ENCODE measurements around the gene TNIK.
"Not testable (repeated sequence)": the region's sequence is repeated elsewhere in the genome, so short reads cannot be mapped to it uniquely, and the experiment has no call there.

The TNIK gene

GRCh38 chr3:171256445-171257250 is 203.6 kb downstream of the TNIK start:
- Mint-ChIP-seq H3K27me3 (ENCODE audit: low read depth) (no peaks in the 10 kb centered on the region), H3K27ac (peak overlapping the region; percentile 97), H3K36me3 (ENCODE audit: low read depth) (peaks cover 40% of the 10 kb centered on the region), H3K4me1 (ENCODE audit: low read depth) (peaks cover 84% of the 10 kb centered on the region), H3K4me3 (peak overlapping the region; percentile 75), H3K9me3 (no peaks in the 10 kb centered on the region)
- DNase-seq (ENCODE audit: low spot score): no peak

- peaks cover 40% of the 10 kb centered on the region for H3K36me3 Mint-ChIP-seq (ENCODE audit: low read depth)
- H3K27me3 Mint-ChIP-seq (ENCODE audit: low read depth): no peaks in the 10 kb centered on the region
- no peaks in the 10 kb centered on the region for H3K9me3 Mint-ChIP-seq
- H3K4me3 Mint-ChIP-seq: peak overlapping the region; percentile 75
- peaks cover 86% of the 10 kb centered on the region for H3K4me1 Mint-ChIP-seq (ENCODE audit: low read depth)
- H3K27ac Mint-ChIP-seq: peak overlapping the region; percentile 97
- DNase-seq (ENCODE audit: low spot score): no peak
Observed at GRCh38 chr3:171255236-171255806, 204.9 kb downstream of the TNIK start.

GRCh38 chr3:171254315-171254714 is 205.9 kb downstream of the TNIK start:
- Mint-ChIP-seq H3K9me3 (no peaks in the 10 kb centered on the region), H3K27me3 (ENCODE audit: low read depth) (no peaks in the 10 kb centered on the region), H3K27ac (peak overlapping the region; percentile 97), H3K36me3 (ENCODE audit: low read depth) (peaks cover 47% of the 10 kb centered on the region), H3K4me3 (peak overlapping the region; percentile 75), H3K4me1 (ENCODE audit: low read depth) (peaks cover 89% of the 10 kb centered on the region)
- no peak for DNase-seq (ENCODE audit: low spot score)

GRCh38 chr3:171251835-171252234 is 208.4 kb downstream of the TNIK start:
- Mint-ChIP-seq H3K4me3 (peak overlapping the region; percentile 65), H3K9me3 (no peaks in the 10 kb centered on the region), H3K27ac (peak overlapping the region; percentile 90), H3K36me3 (ENCODE audit: low read depth) (peaks cover 41% of the 10 kb centered on the region), H3K27me3 (ENCODE audit: low read depth) (no peaks in the 10 kb centered on the region), H3K4me1 (ENCODE audit: low read depth) (peaks cover 73% of the 10 kb centered on the region)
- peak; percentile 60 for DNase-seq (ENCODE audit: low spot score)

GRCh38 chr3:171250444-171250843 is 209.8 kb downstream of the TNIK start:
- Mint-ChIP-seq H3K4me1 (ENCODE audit: low read depth) (peaks cover 59% of the 10 kb centered on the region), H3K27ac (peak overlapping the region; percentile 13)

GRCh38 chr3:171249245-171249644 is 211.0 kb downstream of the TNIK start:
- no peak overlapping the region for H3K27ac Mint-ChIP-seq

More at GRCh38 chr3:171250444-171250843, 209.8 kb downstream of the TNIK start:
- peak overlapping the region; percentile 16 for H3K4me3 Mint-ChIP-seq
- H3K9me3 Mint-ChIP-seq: no peaks in the 10 kb centered on the region
- no peak for DNase-seq (ENCODE audit: low spot score)
- H3K27me3 Mint-ChIP-seq (ENCODE audit: low read depth): no peaks in the 10 kb centered on the region
- H3K36me3 Mint-ChIP-seq (ENCODE audit: low read depth): peaks cover 37% of the 10 kb centered on the region

GRCh38 chr3:171248426-171249111 is 211.6 kb downstream of the TNIK start:
- Mint-ChIP-seq H3K9me3 (no peaks in the 10 kb centered on the region), H3K4me3 (no peak overlapping the region), H3K27me3 (ENCODE audit: low read depth) (no peaks in the 10 kb centered on the region), H3K27ac (no peak overlapping the region), H3K36me3 (ENCODE audit: low read depth) (peaks cover 30% of the 10 kb centered on the region), H3K4me1 (ENCODE audit: low read depth) (peaks cover 42% of the 10 kb centered on the region)
- DNase-seq (ENCODE audit: low spot score): no peak

More at GRCh38 chr3:171249245-171249644, 211.0 kb downstream of the TNIK start:
- no peak overlapping the region for H3K4me3 Mint-ChIP-seq
- H3K4me1 Mint-ChIP-seq (ENCODE audit: low read depth): peaks cover 47% of the 10 kb centered on the region
- DNase-seq (ENCODE audit: low spot score): no peak
- H3K9me3 Mint-ChIP-seq: no peaks in the 10 kb centered on the region
- H3K36me3 Mint-ChIP-seq (ENCODE audit: low read depth): peaks cover 34% of the 10 kb centered on the region
- H3K27me3 Mint-ChIP-seq (ENCODE audit: low read depth): no peaks in the 10 kb centered on the region

GRCh38 chr3:171245796-171246765 is 214.1 kb downstream of the TNIK start:
- no peaks in the 10 kb centered on the region for H3K27me3 Mint-ChIP-seq (ENCODE audit: low read depth)
- H3K9me3 Mint-ChIP-seq: peaks cover 4% of the 10 kb centered on the region
- no peak overlapping the region for H3K4me3 Mint-ChIP-seq
- no peak overlapping the region for H3K27ac Mint-ChIP-seq
- no peak for DNase-seq (ENCODE audit: low spot score)
- H3K4me1 Mint-ChIP-seq (ENCODE audit: low read depth): peaks cover 23% of the 10 kb centered on the region
- H3K36me3 Mint-ChIP-seq (ENCODE audit: low read depth): peaks cover 18% of the 10 kb centered on the region

GRCh38 chr3:171242951-171243350 is 217.3 kb downstream of the TNIK start:
- H3K27me3 Mint-ChIP-seq (ENCODE audit: low read depth): no peaks in the 10 kb centered on the region
- H3K27ac Mint-ChIP-seq: no peak overlapping the region
- peaks cover 8% of the 10 kb centered on the region for H3K4me1 Mint-ChIP-seq (ENCODE audit: low read depth)
- H3K9me3 Mint-ChIP-seq: peaks cover 4% of the 10 kb centered on the region
- peaks cover 9% of the 10 kb centered on the region for H3K36me3 Mint-ChIP-seq (ENCODE audit: low read depth)
- no peak for DNase-seq (ENCODE audit: low spot score)
- no peak overlapping the region for H3K4me3 Mint-ChIP-seq

GRCh38 chr3:171242170-171242569 is 218.0 kb downstream of the TNIK start:
- peaks cover 11% of the 10 kb centered on the region for H3K36me3 Mint-ChIP-seq (ENCODE audit: low read depth)
- no peak for DNase-seq (ENCODE audit: low spot score)
- no peak overlapping the region for H3K4me3 Mint-ChIP-seq
- peaks cover 4% of the 10 kb centered on the region for H3K9me3 Mint-ChIP-seq
- H3K27me3 Mint-ChIP-seq (ENCODE audit: low read depth): no peaks in the 10 kb centered on the region
- H3K27ac Mint-ChIP-seq: no peak overlapping the region
- peaks cover 8% of the 10 kb centered on the region for H3K4me1 Mint-ChIP-seq (ENCODE audit: low read depth)

GRCh38 chr3:171241655-171242054 is 218.6 kb downstream of the TNIK start:
- H3K4me1 Mint-ChIP-seq (ENCODE audit: low read depth); DNase-seq (ENCODE audit: low spot score); H3K27me3 Mint-ChIP-seq (ENCODE audit: low read depth); H3K27ac Mint-ChIP-seq; H3K9me3 Mint-ChIP-seq; H3K4me3 Mint-ChIP-seq: not testable (repeated sequence)
- peaks cover 11% of the 10 kb centered on the region for H3K36me3 Mint-ChIP-seq (ENCODE audit: low read depth)

GRCh38 chr3:171240504-171240835 is 219.7 kb downstream of the TNIK start:
- H3K9me3 Mint-ChIP-seq: peaks cover 4% of the 10 kb centered on the region
- peaks cover 13% of the 10 kb centered on the region for H3K36me3 Mint-ChIP-seq (ENCODE audit: low read depth)
- DNase-seq (ENCODE audit: low spot score): no peak
- H3K27ac Mint-ChIP-seq: no peak overlapping the region
- peaks cover 13% of the 10 kb centered on the region for H3K4me1 Mint-ChIP-seq (ENCODE audit: low read depth)
- H3K4me3 Mint-ChIP-seq: no peak overlapping the region
- no peaks in the 10 kb centered on the region for H3K27me3 Mint-ChIP-seq (ENCODE audit: low read depth)

- no peak overlapping the region for H3K27ac Mint-ChIP-seq
- peaks cover 15% of the 10 kb centered on the region for H3K4me1 Mint-ChIP-seq (ENCODE audit: low read depth)
Observed at GRCh38 chr3:171239757-171240503, 220.3 kb downstream of the TNIK start.

More at GRCh38 chr3:171239757-171240503, 220.3 kb downstream of the TNIK start:
- Mint-ChIP-seq H3K4me3 (no peak overlapping the region), H3K36me3 (ENCODE audit: low read depth) (peaks cover 17% of the 10 kb centered on the region), H3K27me3 (ENCODE audit: low read depth) (no peaks in the 10 kb centered on the region), H3K9me3 (peaks cover 4% of the 10 kb centered on the region)
- no peak for DNase-seq (ENCODE audit: low spot score)
